ENCODE data around the gene ZMYND19.
"Not testable (repeated sequence)": the region's sequence is repeated elsewhere in the genome, so short reads cannot be mapped to it uniquely, and the experiment has no call there.

Gene ZMYND19

DNA sequence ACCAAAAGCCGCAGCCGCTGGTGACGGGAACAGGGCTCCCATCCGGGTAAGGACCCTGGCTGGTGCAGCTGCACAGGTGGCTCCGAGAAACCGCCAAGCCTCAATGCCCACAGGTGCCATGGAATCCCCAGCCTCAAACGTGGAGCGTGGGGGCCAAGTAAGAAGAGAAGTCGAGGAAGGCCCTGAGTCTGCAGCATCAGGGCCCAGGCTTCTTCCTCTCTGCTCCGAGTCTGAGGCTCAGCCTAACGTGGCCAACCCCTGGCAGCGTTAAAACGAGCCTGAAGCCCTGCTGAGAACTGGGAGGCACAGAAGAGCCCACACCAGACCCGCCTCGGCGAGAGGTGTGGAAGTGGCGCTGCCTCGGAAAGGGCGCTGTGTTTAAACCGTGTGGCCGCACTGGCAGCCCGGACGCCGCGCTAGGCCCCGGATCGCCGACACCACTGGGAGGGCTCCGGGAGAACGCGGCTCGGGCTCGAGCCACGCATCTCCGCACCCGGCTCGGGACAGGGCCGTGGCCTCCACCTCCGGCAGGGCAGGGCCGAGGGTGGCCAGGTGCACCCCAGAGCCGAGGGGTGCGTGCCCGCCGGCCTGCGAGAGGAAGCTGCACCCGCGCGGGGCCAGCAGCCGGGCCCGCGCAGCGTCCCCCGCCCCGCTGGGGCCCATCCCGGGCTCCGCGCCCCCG, 730 bp downstream of the ZMYND19 start:
- DNase-seq (ENCODE audit: low read depth in 3 of 3, low spot score in 1 of 3): no peak

DNA sequence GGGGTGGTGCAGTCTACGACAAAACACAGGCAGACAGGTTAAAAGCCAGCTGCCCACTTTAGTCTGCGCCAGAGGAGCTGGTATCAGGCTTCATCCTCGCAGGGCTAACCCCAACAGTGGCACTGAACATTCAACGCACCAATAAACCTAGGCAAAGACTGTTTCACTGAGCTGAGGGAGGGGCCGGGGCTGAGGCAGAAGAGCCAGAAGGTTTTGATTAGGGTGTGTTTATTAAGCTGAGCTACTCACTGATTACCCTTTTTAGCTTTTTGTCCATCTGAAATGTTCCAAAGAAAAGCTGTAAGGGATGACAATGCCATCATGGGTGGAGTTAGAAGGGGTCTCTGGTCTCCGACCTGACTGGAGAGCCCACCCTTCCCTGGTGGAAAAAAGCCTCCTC, 1.4 kb downstream of the ZMYND19 start:
- DNase-seq (ENCODE audit: low read depth in 3 of 3, low spot score in 1 of 3): no peak

DNA sequence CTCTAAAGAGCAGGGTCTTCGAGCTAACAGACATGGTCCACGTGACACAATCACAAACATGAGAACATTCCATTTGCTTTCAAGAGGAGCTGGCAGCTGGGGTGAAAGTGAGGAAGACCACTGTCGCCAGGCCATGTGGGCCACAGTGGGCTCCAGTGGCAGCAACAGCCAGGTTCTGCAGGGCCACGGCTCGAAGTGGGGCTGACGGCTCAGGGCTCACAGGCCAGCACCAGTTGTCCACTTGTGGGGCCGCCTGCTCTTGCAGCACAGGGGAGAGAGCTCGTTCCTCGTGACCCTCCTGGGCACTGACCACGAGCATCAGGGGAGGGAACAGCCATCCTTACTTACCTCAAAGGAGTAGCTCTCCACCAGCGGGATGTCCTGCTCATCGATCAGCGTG, 2.0 kb downstream of the ZMYND19 start:
- no peak for DNase-seq (ENCODE audit: low read depth in 3 of 3, low spot score in 1 of 3)

- DNase-seq (ENCODE audit: low read depth in 3 of 3, low spot score in 1 of 3): no peak
Observed at GRCh38 chr9:137586854-137587253, 3.5 kb downstream of the ZMYND19 start.

- no peak for DNase-seq (ENCODE audit: low read depth in 3 of 3, low spot score in 1 of 3)
Observed at GRCh38 chr9:137583957-137584356, 6.4 kb downstream of the ZMYND19 start.

- no peak for DNase-seq (ENCODE audit: low read depth in 3 of 3, low spot score in 1 of 3)
Observed at GRCh38 chr9:137583347-137583746, 7.0 kb downstream of the ZMYND19 start.

GRCh38 chr9:137582286-137582860, 7.9 kb downstream of the ZMYND19 start:
- DNase-seq (ENCODE audit: low read depth in 3 of 3, low spot score in 1 of 3): no peak

DNA sequence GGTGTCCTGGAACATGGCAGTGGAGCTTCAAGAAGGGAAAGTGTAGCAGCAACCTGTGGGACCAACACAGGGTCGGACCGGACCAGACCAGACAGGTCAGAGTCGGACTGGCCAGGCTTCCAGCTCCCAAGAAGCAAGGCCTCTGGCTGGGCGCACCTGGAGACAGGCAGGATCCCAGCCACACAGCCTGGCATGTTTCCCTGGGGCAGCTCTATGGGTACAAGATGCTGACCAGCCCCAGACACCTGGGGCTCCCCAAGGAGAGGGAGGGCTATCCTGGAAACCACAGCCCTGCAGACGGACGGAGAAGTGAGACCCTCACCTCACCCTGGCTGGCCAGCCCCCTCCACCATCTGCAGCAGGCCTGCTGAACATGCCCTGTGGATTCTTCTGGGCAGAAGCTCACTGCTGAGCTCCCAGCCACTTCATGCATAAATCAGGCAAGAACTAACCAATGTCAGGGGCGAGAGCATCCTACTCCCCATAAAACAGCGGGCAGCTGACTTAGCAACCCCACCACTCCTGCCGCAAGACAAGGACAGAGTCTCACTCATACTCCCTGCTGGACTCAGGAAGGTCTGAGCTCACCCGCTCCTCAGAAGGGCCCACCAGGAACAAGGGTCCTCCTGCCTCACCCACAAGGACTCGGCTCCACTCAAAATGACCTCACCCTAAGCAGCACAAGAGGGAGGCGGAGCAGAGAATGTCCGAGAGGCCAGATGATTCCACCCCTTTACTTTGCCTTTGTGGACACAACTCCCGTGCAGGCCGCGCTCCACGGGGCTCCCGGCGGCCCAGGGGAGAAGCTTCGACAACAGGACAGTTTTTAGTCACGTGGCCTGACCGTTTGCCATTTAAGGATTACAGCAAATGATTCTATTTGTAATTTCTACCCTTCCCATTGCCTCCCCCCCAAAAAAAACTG, 8.7 kb downstream of the ZMYND19 start:
- DNase-seq (ENCODE audit: low read depth in 3 of 3, low spot score in 1 of 3): no peak

- DNase-seq (ENCODE audit: low read depth in 3 of 3, low spot score in 1 of 3): no peak
Observed at GRCh38 chr9:137580954-137581322, 9.4 kb downstream of the ZMYND19 start.

- DNase-seq (ENCODE audit: low read depth in 3 of 3, low spot score in 1 of 3): no peak
Observed at GRCh38 chr9:137580209-137580953, 9.9 kb downstream of the ZMYND19 start.

GRCh38 chr9:137579259-137579604, 11.1 kb downstream of the ZMYND19 start:
- DNase-seq (ENCODE audit: low read depth in 3 of 3, low spot score in 1 of 3): no peak

GRCh38 chr9:137578518-137579258, 11.6 kb downstream of the ZMYND19 start, which contains the start of gene DPH7:
TSS of gene DPH7 (minus strand) at chr9:137578925. CDS start at chr9:137578777, 148 bp downstream.
- peak; percentile 83 to 96 (median 86) for DNase-seq (ENCODE audit: low read depth in 3 of 3, low spot score in 1 of 3)

DNA sequence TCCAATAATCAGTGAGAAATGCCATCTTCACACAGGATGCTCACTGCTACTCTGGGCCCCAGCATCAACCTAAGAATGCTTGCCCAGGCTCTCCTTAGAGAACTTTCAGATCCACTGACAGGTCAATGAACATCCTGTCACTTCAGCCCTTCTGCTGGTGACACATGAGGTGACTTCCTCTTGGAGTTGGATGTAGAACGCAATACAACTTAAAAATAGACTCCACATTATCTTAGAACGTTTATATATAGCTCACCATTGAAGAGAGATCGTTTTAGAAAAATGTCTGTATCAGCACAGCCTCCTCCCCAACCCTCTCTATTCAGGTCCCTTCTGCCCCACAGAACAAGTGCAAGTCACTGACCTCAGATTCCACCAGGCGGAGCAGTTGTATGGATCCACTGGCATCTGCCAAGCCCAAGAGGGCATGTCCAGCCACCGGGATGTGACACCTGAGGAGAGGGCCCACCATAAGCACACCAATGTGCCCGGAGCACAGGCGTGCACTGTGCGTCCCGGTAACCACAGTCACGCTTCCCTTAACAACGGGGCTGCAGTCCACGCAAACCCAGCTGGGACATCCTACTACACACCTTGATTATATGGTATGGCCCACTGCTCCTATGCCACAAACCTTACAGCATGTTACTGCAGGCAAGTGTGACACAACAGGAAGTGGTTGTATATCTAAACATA, 14.4 kb downstream of the ZMYND19 start:
- DNase-seq (ENCODE audit: low read depth in 3 of 3, low spot score in 1 of 3): no peak

GRCh38 chr9:137575364-137575715, 15.0 kb downstream of the ZMYND19 start:
- DNase-seq (ENCODE audit: low read depth in 3 of 3, low spot score in 1 of 3): no peak

GRCh38 chr9:137574192-137574591, 16.1 kb downstream of the ZMYND19 start:
- no peak for DNase-seq (ENCODE audit: low read depth in 3 of 3, low spot score in 1 of 3)

DNA sequence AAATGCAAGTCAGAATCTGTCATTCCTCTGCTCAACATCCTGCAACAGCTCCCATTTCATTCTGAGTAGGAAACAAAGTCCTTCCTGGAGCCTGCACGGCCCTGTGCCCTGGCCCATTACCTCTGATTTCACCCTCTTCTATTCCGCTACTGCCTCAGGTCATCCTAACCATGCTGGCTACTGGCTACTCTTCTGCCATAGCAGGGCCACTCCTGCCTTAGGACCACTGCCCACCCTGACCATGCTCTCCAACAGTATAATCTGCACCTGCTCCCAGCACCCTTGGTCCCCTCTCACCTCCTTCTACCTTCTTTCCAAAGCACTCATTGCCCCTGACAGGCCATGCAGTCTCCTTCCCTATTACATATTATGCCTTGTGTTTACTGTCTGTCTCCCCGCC, 19.7 kb downstream of the ZMYND19 start:
- no peak for DNase-seq (ENCODE audit: low read depth in 3 of 3, low spot score in 1 of 3)

DNA sequence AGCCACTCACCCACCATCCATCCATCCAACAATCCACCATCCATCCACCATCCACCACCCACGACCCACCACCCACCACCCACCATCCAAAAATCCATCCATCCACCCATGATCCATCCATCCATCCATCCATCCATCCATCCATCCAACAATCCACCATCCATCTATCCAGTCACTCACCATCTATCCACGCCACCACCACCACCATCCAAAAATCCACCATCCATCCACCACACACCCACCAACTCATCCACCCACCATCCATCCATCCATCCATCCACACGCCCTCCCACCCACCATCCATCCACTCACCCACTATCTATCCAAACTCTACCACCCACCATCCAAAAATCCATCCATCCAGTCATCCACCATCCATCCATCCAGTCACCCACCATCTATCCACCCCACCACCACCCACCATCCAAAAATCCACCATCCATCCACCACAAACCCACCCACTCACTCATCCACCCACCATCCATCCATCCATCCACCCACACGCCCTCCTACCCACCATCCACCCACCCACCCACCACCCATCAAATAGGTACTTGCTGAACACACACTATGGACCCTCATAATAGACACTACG, 20.6 kb downstream of the ZMYND19 start:
- DNase-seq (ENCODE audit: low read depth in 3 of 3, low spot score in 1 of 3): no peak

DNA sequence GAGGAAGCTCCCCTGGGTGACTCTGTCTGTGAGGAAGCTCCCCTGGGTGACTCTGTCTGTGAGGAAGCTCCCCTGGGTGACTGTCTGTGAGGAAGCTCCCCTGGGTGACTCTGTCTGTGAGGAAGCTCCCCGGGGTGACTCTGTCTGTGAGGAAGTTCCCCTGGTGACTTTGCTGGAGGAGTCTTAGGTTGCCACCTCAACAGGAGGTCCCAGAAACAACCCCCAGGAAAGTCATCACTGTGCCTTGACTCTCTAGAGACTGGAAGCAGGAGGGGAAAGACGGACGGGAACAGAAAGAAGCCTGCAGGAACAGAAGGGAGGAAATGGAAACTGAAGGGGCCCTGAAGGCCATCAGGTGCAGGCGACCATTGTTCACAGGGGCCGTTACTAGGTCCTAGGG, 21.9 kb downstream of the ZMYND19 start:
- DNase-seq (ENCODE audit: low read depth in 3 of 3, low spot score in 1 of 3): not testable (repeated sequence)

- DNase-seq (ENCODE audit: low read depth in 3 of 3, low spot score in 1 of 3): no peak
Observed at GRCh38 chr9:137564817-137565411, 25.4 kb downstream of the ZMYND19 start.
